AG09309 (cell line): ENCODE data around the gene USF1.

ENCODE experiments used
- DNase-seq: peaks from one replicate; pipeline ENCODE4 v3.0.0-alpha.2; 2010; ENCODE audit warnings: low read depth
- H3K4me3 ChIP-seq: 2 replicates; pipeline ENCODE4 v1.5.1; 2011; ENCODE audit warnings: mild to moderate bottlenecking, low read depth, low read length, moderate library complexity; ENCODE audit not compliant: control insufficient read depth
- CTCF ChIP-seq: IDR thresholded peaks from 2 replicates; pipeline ENCODE4 v1.5.1; 2011; ENCODE audit warnings: mild to moderate bottlenecking, low read depth, low read length, inconsistent platforms; ENCODE audit not compliant: insufficient read depth, control insufficient read depth; ENCODE audit errors: missing control alignments

The USF1 gene

GRCh38 chr1:161045736-161046604 is at the start of gene USF1:
Gene USF1, minus strand, starts transcription at chr1:161045977. Its CDS starts 2,702 bp downstream, at chr1:161043275.
- peak within 1 kb of the TSS; percentile 96 for H3K4me3 ChIP-seq
- no peak for TF ChIP-seq CTCF
- peak; percentile 78 for DNase-seq

- H3K4me3 ChIP-seq: no peak overlapping the region
- DNase-seq: no peak
- no peak for TF ChIP-seq CTCF
Observed at GRCh38 chr1:161095230-161095629, 49.5 kb upstream of the USF1 start.

DNA sequence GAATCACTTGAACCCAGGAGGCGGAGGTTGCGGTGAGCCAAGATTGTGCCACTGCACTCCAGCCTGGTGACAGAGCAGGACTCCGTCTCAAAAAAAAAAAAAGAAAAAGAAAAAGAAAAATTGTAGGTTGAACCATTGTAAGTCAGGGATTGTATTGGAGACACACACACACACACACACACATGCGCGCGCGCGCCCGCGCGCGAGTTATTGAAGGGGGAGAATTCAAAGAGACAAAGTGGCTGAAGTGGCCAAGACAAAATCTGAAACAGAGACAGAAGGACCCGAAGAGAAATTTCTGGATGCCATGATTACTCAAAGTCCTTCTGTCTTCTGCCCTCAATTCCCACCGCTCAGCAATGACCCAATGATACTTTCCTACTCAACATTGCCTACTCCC is 48.7 kb upstream of the USF1 start:
- no peak for DNase-seq
- no peak for TF ChIP-seq CTCF

GRCh38 chr1:161092621-161093028 is 46.8 kb upstream of the USF1 start:
- no peak overlapping the region for H3K4me3 ChIP-seq
- TF ChIP-seq CTCF: no peak
- DNase-seq: no peak

More for the DNA sequence above, 48.7 kb upstream of the USF1 start:
- no peak overlapping the region for H3K4me3 ChIP-seq

DNA sequence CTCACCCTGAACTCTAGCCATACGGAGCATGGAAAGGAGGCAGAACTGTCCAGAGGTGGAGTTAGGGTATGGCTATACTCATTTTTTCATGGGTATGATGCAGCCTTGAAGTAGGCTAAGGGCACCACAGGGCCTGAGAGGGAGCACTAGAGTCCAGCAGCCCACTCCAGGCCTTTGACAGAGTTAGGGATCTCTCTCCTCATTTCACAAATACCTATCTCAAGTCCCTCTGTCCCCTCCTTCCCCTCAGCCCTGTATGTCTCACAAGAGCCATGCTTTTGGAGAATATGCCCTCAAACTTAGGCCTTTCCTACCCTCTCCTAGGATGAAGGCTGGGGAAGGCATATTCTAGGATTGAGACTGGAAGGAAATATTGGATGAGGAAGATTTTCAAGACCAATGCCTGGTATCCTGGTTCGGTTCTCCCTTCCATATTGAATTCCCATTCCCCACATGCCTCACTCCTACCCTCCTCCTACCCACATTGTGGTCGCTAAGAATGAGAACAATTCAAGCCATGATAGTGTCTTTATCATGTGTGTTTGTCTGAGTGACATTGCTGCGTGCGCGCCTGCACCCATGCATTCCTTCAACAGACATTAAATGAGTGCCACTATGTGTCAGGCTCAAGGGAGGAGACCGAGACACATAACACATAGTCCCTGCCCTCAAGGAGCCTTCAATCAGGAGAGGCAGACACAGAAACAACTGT is 46.2 kb upstream of the USF1 start:
- no peak for DNase-seq
- no peak overlapping the region for H3K4me3 ChIP-seq
- no peak for TF ChIP-seq CTCF

DNA sequence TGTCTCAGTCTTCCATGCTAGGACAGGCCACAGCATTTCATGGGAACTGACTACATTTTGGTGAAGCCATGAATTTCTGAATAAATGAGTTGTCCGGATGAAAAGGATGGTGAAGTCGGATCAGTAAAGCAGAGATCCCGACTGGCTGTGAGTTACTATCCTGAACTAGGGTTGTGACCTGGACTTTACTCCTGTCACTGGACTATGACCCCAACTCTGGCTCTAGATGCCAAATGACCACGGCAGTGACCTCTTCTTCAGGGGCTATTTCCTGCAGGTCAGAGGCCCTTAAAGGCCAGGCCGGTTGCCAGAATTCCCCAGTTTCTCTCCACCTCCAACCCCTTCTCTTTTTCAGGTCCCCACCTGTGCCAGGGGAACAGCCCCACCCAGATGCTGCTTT is 45.3 kb upstream of the USF1 start:
- TF ChIP-seq CTCF: no peak
- no peak for DNase-seq
- H3K4me3 ChIP-seq: no peak overlapping the region
